Heart left ventricle (tissue), 13 donors: ENCODE results near the gene DCTN1.

ENCODE experiments used
- CTCF ChIP-seq, 12 donors: fragments of 200-600 bp; sonication (generic) in 4 of 12; IDR thresholded peaks; one replicate each; pipeline versions ENCODE4 v1.5.0 to v1.8.0; 2018 to 2022; ENCODE audit warnings: antibody characterized with exemption in 12 of 12, mild to moderate bottlenecking in 5 of 12
- POLR2A ChIP-seq, 2 donors: fragments of 450-650 bp; IDR thresholded peaks; one replicate each; pipeline ENCODE4 v1.6.1; 2017; ENCODE audit warnings: antibody characterized with exemption in 2 of 2, mild to moderate bottlenecking in 2 of 2, moderate library complexity in 2 of 2
- donor health status: ischemic (EF 13 %, LVEDD 7.1; RV severe dilation, severe dysfunction).
- donor health status: DM: no; HTN: yes; CAD: no.
- donor health status: DM: no; HTN: no; CAD: no.
- donor health status: ischemic (EF 25% LVEDD 6.9; RV normal size, moderate dysfunction).
- donor health status: ischemic (EF 25% LVEDD 5.7; RV mildly dilated, moderate dysfunction).
- donor health status: ischemic (EF 35%, LVEDD 5.7; RV mildly dilated, moderate dysfunction).
- donor health status: nonischemic (EF 11% LVEDD 7.7; RV severe dilation, severe dysfunction).
- donor health status: DM: yes; HTN: yes; CAD: no.
- donor health status: PGD.
- donor health status: ischemic (EF 29% LVEDD 5.4; RV normal size, mild dysfunction).
- donor health status: nonischemic (EF 23%, LVEDD 6.1; RV moderate dilation, normal function).

GRCh38 chr2:74423231-74424095 lies 43.4 kb upstream of the DCTN1 start:
- TF ChIP-seq CTCF (IDR thresholded peaks at IDR 0.05) (no peak), POLR2A (IDR thresholded peaks at IDR 0.05) (no peak)
